HepG2 (cell line): ENCODE results near the gene ZBTB46. TPM values are rescaled to one million over a fixed set of nuclear protein-coding genes. Genes with fewer than 3 reads are reported as not detected.
A peak's percentile ranks its signal among the peaks of the same experiment; 100 is the strongest.

Experiments
- AGO1 ChIP-seq: fragments of 200-400 bp; formaldehyde crosslinking; IDR thresholded peaks from 2 replicates; pipeline ENCODE4 v1.6.1; 2017; ENCODE audit warnings: mild to moderate bottlenecking, low read depth, low read length, moderate library complexity; ENCODE audit not compliant: poor library complexity, severe bottlenecking
- ATRX ChIP-seq: sonication (generic); formaldehyde crosslinking; IDR thresholded peaks from 2 replicates; pipeline ENCODE4 v1.4.0; 2020; ENCODE audit warnings: missing genetic modification reagents, borderline replicate concordance
- BHLHE40 ChIP-seq: IDR thresholded peaks from 2 replicates; pipeline ENCODE4 v1.6.1; 2011; ENCODE audit warnings: low read length, improper control_type of control experiment
- CHCHD3 ChIP-seq: sonication (generic); formaldehyde crosslinking; IDR thresholded peaks from 2 replicates; pipeline ENCODE4 v1.8.0; 2022; ENCODE audit warnings: mild to moderate bottlenecking, missing genetic modification reagents, moderate library complexity
- CREB1 ChIP-seq, 2 experiments: fragments of 450-650 bp in 1 of 2; IDR thresholded peaks; 2 replicates each; pipeline ENCODE4 v1.6.1; 2016 to 2017; ENCODE audit warnings: control low read depth in 1 of 2, mild to moderate bottlenecking in 1 of 2, missing compliant biosample characterization in 1 of 2, missing genetic modification characterization in 1 of 2
- HDAC1 ChIP-seq: sonication (generic); formaldehyde crosslinking; IDR thresholded peaks from 2 replicates; pipeline ENCODE4 v1.5.1; 2020; ENCODE audit warnings: mild to moderate bottlenecking, missing genetic modification reagents
- MIXL1 ChIP-seq: IDR thresholded peaks from 2 replicates; pipeline ENCODE4 v1.6.1; 2016
- NR2C2 ChIP-seq: sonication (generic); formaldehyde crosslinking; IDR thresholded peaks from 2 replicates; pipeline ENCODE4 v1.4.0; 2020; ENCODE audit warnings: missing genetic modification reagents, mild to moderate bottlenecking, moderate library complexity, borderline replicate concordance
- PCBP2 ChIP-seq: fragments of 200-400 bp; formaldehyde crosslinking; optimal IDR thresholded peaks from 2 replicates; pipeline ENCODE3; 2018; ENCODE audit warnings: low read length, low read depth; ENCODE audit not compliant: poor library complexity, severe bottlenecking
- PHF5A ChIP-seq: IDR thresholded peaks from one replicate; pipeline ENCODE4 v1.6.1; 2018; ENCODE audit warnings: low read depth, missing genetic modification reagents; ENCODE audit not compliant: unreplicated experiment
- RBFOX2 ChIP-seq: fragments of 200-400 bp; formaldehyde crosslinking; IDR thresholded peaks from 2 replicates; pipeline ENCODE4 v1.6.1; 2017; ENCODE audit warnings: low read depth, mild to moderate bottlenecking, low read length
- U2AF1 ChIP-seq: fragments of 200-400 bp; formaldehyde crosslinking; optimal IDR thresholded peaks from 2 replicates; pipeline ENCODE3; 2017; ENCODE audit warnings: mild to moderate bottlenecking, low read depth, low read length
- ZFP36L1 ChIP-seq: sonication (generic); formaldehyde crosslinking; IDR thresholded peaks from 2 replicates; pipeline ENCODE4 v1.8.0; 2022; ENCODE audit warnings: mild to moderate bottlenecking, missing genetic modification reagents, moderate library complexity
- ZNF143 ChIP-seq: sonication (generic); formaldehyde crosslinking; IDR thresholded peaks from 2 replicates; pipeline ENCODE4 v1.4.0; 2020; ENCODE audit warnings: missing genetic modification reagents
- ZNF367 ChIP-seq: sonication (generic); formaldehyde crosslinking; IDR thresholded peaks from 2 replicates; pipeline ENCODE4 v1.4.0; 2020; ENCODE audit warnings: missing genetic modification reagents, borderline replicate concordance
- ZNF556 ChIP-seq: sonication (generic); formaldehyde crosslinking; IDR thresholded peaks from 2 replicates; pipeline ENCODE4 v1.4.0; 2020; ENCODE audit warnings: mild to moderate bottlenecking, missing genetic modification reagents, borderline replicate concordance
- ZNF567 ChIP-seq: sonication (generic); formaldehyde crosslinking; IDR thresholded peaks from 2 replicates; pipeline ENCODE4 v1.8.1; 2023; ENCODE audit warnings: mild to moderate bottlenecking, missing genetic modification reagents, borderline replicate concordance
- ZNF614 ChIP-seq: IDR thresholded peaks from 2 replicates; pipeline ENCODE4 v1.6.1; 2018; ENCODE audit warnings: missing biosample characterization, missing genetic modification reagents, inconsistent platforms, borderline replicate concordance
- ZNF766 ChIP-seq: sonication (generic); formaldehyde crosslinking; IDR thresholded peaks from 2 replicates; pipeline ENCODE4 v1.5.0; 2020; ENCODE audit warnings: missing genetic modification reagents, borderline replicate concordance
- ZSCAN22 ChIP-seq: sonication (generic); formaldehyde crosslinking; IDR thresholded peaks from 2 replicates; pipeline ENCODE4 v1.4.0; 2020; ENCODE audit warnings: mild to moderate bottlenecking, missing genetic modification reagents
- polyA plus RNA-seq, 8 experiments: library from polyadenylated mRNA; depleted of rRNA in 3 of 8; stranded (reverse) in 7 of 8; unstranded in 1 of 8; fragments of >200 nt; fragmentation: Illumina TruSeq in 4 of 8; extraction: Trizol in 4 of 8; gene quantifications; 2 replicates each; pipeline versions ENCODE4 v1.2.1 to v1.2.3, GENCODE V29; 2011 to 2016; ENCODE audit warnings: low read depth in 4 of 8, missing spikeins in 1 of 8, mixed read lengths in 1 of 8; ENCODE audit not compliant: insufficient read depth in 1 of 8
- total RNA-seq, 5 experiments: library from RNA; depleted of rRNA; stranded (reverse); fragments of >200 nt; fragmentation: Illumina TruSeq; extraction: Trizol; gene quantifications; 2 replicates each; pipeline ENCODE4 v1.2.3, GENCODE V29; 2016; ENCODE audit warnings: low read depth in 1 of 5
- TF ChIP-seq, protein P1 (sequence below): sonication (generic); formaldehyde crosslinking; IDR thresholded peaks from 2 replicates; pipeline ENCODE4 v1.8.0; 2023; ENCODE audit warnings: mild to moderate bottlenecking, missing genetic modification reagents
- TF ChIP-seq, protein P2 (sequence below): sonication (generic); formaldehyde crosslinking; IDR thresholded peaks from 2 replicates; pipeline ENCODE4 v1.8.0; 2022; ENCODE audit warnings: mild to moderate bottlenecking, missing genetic modification reagents; ENCODE audit not compliant: insufficient replicate concordance
- TF ChIP-seq, protein P3 (sequence below): IDR thresholded peaks from 2 replicates; pipeline ENCODE4 v1.6.1; 2012; ENCODE audit warnings: inconsistent platforms
- TF ChIP-seq, protein P4 (sequence below): sonication (generic); formaldehyde crosslinking; IDR thresholded peaks from 2 replicates; pipeline ENCODE4 v1.9.0; 2021; ENCODE audit warnings: missing genetic modification reagents, borderline replicate concordance

Gene ZBTB46
- total and polyA plus RNA-seq, 2 of the 13 experiments (the other 11 are each of a cell fraction or from before 2014, with no cell fraction given) = 1.6 to 13.5 TPM

DNA sequence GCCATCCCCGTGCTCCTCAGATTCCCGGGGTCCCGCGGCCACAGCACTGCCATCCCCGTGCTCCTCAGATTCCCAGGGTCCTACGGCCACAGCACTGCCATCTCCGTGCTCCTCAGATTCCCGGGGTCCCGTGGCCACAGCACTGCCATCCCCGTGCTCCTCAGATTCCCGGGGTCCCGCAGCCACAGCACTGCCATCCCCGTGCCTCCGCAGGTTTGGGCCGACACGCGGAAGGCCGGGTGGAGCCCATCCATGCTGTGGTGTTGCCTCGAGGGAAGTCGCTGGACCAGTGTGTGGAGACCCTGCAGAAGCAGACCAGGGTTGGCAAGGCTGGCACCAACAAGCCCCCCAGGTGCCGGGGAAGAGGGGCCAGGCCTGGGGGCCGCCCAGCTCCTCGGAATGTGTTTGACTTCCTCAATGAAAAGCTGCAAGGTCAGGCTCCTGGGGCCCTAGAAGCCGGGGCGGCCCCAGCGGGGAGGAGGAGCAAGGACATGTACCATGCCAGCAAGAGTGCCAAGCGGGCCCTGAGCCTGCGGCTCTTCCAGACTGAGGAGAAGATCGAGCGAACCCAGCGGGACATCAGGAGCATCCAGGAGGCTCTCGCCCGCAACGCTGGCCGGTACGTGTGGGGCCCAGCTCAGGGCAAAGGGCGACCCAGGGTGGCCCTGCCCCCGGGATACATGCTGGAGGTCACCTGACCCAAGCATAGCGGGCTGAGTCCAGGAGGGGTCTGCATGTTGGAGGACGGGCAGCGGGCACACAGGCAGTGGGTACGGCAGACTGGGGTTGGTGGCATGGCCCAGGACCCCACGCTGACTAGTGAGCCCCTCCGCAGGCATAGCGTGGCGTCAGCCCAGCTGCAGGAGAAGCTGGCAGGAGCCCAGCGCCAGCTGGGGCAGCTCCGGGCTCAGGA is 95.9 kb downstream of the ZBTB46 start (continued):
- TF ChIP-seq, protein P1, sequence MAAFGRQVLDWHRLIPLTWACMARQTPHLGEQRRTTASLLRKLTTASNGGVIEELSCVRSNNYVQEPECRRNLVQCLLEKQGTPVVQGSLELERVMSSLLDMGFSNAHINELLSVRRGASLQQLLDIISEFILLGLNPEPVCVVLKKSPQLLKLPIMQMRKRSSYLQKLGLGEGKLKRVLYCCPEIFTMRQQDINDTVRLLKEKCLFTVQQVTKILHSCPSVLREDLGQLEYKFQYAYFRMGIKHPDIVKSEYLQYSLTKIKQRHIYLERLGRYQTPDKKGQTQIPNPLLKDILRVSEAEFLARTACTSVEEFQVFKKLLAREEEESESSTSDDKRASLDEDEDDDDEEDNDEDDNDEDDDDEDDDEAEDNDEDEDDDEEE (CRISPR knock-in tag) = no peak
- no peak for TF ChIP-seq ZNF614 (CRISPR knock-in tag)
- TF ChIP-seq NR2C2 (CRISPR knock-in tag) = peak; percentile 62
- TF ChIP-seq, protein P2, sequence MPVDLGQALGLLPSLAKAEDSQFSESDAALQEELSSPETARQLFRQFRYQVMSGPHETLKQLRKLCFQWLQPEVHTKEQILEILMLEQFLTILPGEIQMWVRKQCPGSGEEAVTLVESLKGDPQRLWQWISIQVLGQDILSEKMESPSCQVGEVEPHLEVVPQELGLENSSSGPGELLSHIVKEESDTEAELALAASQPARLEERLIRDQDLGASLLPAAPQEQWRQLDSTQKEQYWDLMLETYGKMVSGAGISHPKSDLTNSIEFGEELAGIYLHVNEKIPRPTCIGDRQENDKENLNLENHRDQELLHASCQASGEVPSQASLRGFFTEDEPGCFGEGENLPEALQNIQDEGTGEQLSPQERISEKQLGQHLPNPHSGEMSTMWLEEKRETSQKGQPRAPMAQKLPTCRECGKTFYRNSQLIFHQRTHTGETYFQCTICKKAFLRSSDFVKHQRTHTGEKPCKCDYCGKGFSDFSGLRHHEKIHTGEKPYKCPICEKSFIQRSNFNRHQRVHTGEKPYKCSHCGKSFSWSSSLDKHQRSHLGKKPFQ (CRISPR knock-in tag) = no peak
- no peak for TF ChIP-seq ZNF556 (CRISPR knock-in tag)
- TF ChIP-seq ZNF367 (CRISPR knock-in tag) = no peak
- no peak for TF ChIP-seq ZFP36L1
- TF ChIP-seq ZNF143 (CRISPR knock-in tag) = no peak; the same call in 1 of the 2 replicates
- TF ChIP-seq MIXL1 (CRISPR knock-in tag) = no peak
- peak; percentile 90 for TF ChIP-seq RBFOX2
- TF ChIP-seq BHLHE40 = peak; percentile 44; the same call in 1 of the 2 replicates
- TF ChIP-seq ATRX (CRISPR knock-in tag) = no peak
- TF ChIP-seq AGO1 = peak; percentile 93
- TF ChIP-seq, protein P3, sequence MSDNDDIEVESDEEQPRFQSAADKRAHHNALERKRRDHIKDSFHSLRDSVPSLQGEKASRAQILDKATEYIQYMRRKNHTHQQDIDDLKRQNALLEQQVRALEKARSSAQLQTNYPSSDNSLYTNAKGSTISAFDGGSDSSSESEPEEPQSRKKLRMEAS = peak; percentile 38; the same call in 1 of the 2 replicates
- TF ChIP-seq PCBP2 = no peak
- peak; percentile 50; the same call in 1 of the 2 replicates for TF ChIP-seq HDAC1 (CRISPR knock-in tag)
- TF ChIP-seq U2AF1 = no peak
- TF ChIP-seq, protein P4, sequence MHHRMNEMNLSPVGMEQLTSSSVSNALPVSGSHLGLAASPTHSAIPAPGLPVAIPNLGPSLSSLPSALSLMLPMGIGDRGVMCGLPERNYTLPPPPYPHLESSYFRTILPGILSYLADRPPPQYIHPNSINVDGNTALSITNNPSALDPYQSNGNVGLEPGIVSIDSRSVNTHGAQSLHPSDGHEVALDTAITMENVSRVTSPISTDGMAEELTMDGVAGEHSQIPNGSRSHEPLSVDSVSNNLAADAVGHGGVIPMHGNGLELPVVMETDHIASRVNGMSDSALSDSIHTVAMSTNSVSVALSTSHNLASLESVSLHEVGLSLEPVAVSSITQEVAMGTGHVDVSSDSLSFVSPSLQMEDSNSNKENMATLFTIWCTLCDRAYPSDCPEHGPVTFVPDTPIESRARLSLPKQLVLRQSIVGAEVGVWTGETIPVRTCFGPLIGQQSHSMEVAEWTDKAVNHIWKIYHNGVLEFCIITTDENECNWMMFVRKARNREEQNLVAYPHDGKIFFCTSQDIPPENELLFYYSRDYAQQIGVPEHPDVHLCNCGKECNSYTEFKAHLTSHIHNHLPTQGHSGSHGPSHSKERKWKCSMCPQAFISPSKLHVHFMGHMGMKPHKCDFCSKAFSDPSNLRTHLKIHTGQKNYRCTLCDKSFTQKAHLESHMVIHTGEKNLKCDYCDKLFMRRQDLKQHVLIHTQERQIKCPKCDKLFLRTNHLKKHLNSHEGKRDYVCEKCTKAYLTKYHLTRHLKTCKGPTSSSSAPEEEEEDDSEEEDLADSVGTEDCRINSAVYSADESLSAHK (CRISPR knock-in tag) = no peak
- TF ChIP-seq ZNF567 (CRISPR knock-in tag) = no peak
- TF ChIP-seq CHCHD3 = no peak
- no peak for TF ChIP-seq CREB1 (IDR thresholded peaks at IDR 0.05)
- TF ChIP-seq CREB1 (CRISPR knock-in tag; IDR thresholded peaks at IDR 0.05) = no peak
- TF ChIP-seq PHF5A = no peak
- no peak for TF ChIP-seq ZNF766 (CRISPR knock-in tag)
- TF ChIP-seq ZSCAN22 = no peak
